Inflammatory macrophage (primary cell): ENCODE data around the gene USP49.
"Not testable (repeated sequence)": the region's sequence is repeated elsewhere in the genome, so short reads cannot be mapped to it uniquely, and the experiment has no call there.

Source experiments
- DNase-seq, 2 donors: peaks; one replicate each; pipeline ENCODE4 v3.0.0-alpha.2; 2020 to 2022

USP49 gene

DNA sequence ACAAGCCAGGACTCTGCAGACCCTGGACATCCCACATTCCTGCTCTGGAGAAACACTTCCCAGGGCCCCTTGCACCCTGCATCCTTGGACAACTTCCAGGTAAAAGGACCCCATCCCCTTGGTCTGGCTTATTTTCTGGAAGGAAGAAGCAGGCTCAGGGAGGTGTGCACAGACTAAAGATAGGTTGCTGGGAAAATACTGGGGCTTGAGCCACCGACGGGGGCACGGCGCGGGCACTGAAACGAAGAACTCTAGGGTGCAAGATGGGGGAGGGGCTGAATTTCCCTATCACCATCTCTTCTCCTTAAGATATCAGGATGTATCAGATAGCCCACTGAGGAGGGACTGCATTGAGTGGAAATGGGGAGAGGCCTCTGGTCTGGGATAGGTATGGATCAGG, 116.3 kb downstream of the USP49 start:
- DNase-seq, result no peak

DNA sequence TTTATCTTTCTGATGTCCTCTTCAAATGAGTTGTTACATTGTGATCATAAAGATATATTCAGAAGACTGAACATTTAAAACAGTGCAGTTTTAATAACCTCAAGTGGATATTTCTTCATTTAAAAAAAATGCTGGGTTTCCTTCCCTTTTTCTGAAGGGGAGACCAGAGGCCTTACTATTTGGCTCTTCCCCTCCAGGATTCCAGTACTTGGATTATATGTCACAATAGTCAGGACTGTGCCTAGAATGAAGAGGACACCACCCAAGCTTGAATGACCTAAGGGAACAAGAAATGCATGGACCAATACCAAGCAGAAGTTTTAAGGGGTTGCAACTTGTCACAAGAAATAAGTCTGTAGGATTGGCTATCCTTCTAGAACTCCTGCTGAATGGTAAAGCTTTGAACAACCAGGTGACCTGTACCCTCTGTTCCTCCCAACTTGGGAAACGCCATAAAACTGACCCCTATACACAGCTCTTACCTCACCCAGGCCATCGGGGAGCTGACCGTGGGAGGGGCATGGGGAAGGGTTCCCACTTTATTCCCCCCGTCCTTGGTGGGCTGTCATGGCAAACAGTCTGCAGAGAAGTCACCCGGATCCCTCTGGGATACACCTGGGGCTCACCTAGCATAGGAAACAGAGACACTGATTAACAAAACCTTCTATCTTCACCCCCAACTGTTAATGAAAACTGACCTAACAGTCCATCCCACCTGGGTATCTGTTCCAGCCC, 117.5 kb downstream of the USP49 start:
- peak; percentile 77 to 93 for DNase-seq

DNA sequence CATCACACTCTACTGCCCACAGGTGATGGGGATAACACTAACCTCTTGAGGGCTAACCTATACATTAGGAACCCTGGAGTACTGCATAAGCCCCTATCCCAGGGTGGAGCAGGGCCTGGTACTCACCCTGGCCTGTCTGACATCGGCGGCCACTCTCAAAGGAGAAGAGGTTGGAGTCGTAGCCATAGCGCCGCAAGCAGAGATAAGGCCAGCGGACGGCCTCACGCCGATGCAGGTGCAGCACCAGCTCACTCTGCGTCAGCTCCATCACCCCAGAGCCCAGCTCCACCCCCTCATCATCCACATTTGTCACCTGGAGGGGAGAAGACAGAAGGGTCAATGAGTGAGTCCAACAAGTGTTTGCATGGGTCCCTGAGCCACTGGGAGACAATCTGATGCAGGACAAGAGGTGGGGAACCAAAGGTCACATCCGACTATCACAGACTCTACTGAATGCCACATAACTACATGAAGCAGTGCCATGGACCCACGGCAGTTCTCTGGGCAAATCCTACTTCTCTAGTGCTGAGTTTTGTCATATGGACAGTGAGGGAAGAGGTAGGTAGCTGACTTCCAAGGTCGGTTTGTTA, 119.8 kb downstream of the USP49 start:
- no peak for DNase-seq

DNA sequence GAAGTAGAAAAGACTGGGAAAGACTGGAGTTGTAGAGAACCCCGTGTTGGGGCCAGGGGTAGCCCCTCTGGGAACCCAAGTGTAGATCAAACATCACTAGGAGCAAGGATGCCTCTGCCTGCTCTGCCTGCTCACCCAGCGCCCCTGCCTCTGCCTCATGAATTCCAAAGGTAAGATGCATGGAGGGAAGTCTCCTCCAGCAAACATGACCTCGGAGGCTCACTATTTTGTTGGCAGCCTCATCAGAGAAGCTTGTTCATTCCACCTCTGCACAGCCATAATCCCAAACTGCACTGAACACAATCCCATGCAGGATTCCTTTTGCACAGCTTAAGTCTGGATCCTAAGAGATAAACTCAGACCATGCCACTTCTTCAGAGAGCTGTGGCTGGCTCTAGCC, 120.3 kb downstream of the USP49 start:
- DNase-seq, result no peak

DNA sequence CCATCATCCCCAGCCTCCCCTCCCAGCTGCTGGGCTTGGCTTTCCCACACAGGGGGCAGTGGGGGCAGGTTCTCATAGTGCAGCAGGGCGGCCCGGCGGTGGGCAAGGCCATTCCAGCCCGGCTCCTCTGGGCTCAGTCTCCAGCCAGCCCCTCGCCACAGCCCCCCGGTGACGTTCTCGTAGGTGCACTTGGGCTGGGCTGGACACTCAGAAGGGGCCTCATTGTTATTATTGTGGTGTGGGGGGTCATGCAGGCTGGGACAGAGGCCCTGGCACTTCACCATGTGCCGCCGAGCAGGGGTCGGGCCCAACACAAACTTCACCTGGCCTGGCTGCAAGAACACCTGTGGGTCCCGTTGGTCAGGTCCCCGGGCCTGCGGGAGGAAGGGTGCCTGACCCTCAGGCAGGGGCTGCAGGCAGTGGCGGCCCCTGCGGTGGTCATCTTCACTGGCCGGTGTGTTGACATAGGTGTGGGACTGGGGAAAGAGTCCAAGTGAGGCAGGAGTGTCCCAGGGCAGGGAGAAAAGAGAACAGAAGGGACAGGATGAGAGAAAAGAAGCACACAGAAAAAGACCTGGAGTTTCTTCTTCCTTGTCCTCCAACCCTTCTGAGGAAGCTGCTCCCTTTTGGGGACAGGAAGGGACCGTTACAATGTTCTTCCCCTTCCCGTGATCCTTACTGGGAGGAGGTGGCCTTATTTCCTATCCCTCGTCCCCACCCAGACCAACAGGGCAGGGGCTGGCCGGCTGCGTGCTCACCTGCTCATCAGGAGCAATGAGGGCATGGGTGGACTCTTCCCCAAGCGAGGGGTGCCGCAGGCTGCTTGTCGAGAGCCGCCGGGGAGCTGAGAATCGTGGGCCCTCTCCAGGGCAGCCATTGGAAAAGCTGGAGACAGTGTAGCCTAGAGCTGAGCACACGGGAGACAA, 123.9 kb downstream of the USP49 start:
- DNase-seq, result no peak

DNA sequence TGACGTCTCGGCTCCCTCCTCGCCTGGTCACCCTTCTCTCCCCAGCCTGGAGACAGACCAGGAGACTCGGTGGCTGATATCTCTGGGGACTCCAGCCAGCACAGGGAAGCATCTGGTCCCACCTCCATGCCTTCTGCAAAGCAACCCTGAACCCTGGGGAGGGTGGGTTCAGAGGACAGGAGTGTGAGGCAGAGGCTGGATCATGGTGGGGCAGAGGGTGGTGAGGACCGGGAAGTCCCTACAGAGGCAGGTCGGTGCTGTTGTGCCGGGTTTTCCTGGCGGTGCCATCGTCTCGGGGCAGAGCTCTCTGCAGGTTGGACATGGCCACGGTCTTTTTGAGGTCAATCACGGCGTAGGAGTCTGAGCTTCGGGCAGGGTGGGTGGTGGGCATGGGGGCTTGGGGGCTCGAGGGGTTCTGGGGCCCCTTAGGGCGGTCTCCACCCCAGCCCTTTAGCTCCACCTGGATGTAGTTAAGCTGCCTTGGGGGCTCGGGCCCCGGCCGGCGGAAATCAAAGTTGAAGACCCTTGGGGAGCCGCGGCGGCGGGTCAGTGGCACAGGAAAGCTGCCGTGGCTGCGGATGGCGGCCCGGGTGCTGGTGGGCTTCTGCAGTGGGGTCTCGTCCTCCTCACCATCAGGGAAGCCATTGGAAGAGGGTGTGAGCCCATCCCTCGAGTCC, 124.7 kb downstream of the USP49 start:
- no peak for DNase-seq

DNA sequence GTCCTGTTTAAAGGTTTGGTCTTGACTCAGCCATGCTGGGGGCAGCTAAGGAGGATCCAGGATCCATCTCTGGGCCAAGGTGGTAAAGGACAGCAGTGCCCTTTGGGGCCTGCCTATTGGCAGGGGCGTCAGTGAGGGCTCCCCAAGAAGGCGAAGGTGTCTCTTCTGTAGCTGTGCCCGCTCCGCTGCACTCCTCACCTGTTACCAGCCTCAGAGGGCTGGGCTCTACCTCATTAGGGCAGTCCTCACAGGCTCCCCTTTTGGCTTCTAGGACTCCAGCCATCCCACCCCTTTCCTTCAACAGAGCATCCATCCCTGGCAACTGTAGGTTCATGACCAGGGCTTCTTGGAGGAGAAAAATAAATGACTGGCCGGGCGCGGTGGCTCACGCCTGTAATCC, 125.8 kb downstream of the USP49 start:
- no peak for DNase-seq

DNA sequence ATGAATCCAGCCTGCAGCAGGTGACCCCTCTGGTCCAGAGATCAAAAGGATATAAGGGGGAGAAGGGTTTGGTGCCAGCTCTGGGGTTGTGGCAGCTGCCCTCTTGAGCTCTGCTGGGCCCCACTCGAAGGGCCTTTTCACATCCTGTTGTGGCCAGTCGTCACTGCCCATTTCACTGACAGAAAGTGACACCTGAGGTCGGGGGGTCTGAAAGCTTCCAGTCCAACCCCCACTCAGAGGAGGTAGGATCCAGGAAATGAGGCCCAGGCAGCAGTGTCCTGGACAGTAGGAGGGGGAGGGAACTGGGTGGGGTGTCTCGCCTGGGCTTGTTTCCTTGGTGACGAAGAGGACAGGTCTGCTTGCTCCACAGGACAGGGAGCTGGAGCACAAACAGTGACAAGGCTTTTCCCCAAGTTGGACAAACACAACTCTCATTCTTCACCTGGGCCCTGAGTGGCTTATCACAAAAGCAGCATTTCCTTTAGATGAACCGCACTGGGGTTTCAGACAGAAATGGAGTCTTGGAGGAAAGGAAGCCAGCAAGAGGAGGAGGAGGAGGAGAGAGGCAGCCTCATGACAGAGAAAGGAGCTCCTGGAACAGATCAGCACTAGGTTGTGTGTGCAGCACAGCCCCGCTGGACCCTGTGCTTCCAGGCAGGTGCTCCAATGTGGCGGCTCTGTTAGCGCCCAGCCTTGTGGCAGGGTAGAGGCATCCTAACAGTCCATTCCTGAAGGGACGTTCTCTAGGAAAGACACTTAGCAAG, 126.4 kb downstream of the USP49 start:
- DNase-seq, result no peak

DNA sequence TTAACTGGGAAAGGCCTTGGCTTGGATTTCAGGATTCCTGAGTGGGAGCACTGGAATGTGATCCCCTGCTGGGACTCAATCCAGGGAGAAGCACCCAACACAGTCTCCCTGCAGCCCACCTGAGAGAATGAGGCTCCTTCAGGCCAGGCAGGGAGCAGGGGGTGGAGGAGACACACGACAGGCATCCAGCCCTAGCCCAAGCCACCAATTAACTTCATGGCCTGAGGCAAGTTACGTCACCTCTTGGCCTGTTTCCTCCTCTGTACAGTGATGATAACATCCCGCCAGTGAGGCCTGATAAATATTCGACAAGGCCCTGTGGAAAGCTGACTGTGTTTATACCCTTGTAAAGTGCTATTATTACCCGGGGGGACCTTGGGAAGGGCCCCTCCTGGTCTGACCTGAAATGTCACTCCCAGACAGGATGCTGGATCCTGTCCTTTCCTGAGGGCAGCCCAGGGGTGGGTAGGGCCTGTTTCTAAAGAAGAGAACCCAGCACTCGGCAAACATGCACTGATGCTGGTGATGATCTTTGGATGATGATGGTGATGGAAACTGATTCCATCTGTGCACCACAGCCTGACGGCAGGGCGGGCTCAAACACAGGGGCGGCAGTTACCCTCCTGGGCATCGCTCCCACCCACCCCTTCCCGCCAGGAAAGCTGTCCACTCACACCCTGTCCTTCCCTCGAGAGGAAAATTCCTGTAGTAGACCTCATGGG, 127.9 kb downstream of the USP49 start:
- peak; percentile 21 to 38 for DNase-seq

DNA sequence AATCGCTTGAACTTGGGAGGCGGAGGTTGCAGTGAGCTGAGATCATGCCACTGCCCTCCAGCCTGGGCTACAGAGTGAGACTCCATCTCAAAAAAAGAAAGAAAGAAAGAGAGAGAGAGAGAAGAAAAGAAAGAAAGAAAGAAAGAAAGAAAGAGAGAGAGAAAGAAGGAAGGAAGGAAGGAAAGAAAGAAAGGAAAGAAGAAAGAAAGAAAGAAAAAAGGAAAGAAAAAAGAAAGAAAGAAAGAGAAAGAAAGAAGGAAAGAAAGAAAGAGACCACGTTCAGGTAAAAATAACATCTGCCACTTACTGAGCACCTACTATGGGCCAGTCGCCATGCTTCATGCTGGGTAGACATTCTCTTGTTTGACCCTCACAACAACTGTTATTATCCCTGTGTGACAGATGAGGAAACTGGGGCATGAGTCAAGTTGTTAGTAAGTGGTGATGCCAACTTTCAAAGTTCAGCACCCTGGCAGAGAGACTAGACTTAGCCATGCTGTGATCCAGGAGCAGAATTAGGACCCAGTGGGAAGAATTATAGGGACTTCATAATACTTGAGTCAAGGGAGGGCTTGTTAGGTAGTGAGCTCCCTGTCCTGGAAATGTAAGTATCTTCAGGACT, 129.0 kb downstream of the USP49 start:
- DNase-seq, result not testable (repeated sequence)

DNA sequence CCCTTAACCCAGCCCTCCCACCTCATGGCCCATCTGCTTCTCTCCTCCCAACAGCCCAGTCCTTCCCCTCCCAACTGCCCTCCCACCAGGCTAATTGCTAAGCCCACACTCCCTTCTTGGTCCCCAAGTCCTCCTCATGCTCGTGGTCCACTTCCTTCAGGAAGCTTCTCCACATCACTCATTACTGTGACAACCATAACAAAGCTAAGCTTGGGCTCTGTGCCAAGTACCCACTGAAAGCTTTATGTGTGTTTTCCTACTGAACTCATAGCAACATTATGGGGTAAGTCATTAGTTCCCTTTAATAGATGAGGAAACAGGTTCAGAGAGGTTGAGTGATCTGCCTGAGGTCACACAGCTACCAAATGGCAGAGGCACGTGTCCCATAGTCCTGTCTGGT, 131.7 kb downstream of the USP49 start:
- DNase-seq, result peak; percentile 72 to 79

DNA sequence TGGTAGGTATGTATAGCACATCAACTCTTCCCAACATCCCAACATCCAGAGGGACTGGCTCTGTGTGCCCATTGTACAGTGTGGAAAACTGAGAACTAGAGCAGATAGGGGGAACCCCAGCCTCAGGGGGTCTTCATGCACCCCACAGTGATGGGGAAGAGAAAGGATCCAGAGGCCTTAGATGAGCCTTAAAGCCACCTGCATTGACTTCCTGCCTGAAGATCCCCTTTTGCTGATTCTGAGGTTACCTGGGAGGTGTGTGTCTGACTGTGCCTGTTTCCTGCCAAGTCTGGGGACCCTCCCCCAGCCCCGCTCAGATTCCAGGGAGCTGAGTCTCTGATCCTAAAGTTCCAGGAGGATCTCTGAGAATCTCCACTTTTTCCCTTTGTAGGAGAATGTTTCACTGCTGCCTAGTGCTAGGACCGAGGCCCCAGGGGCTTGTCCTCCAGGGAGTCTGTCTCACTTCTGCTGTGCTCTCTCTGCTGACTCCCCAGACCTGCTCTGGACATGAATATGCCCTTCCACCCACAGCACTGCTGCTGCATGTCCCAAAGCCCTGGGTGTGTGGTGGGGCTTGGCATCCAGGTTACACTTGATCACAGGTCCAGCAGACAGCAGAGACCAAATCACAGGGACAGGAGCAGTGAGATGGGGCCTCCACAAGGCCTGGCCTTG, 135.1 kb downstream of the USP49 start:
- DNase-seq, result no peak

DNA sequence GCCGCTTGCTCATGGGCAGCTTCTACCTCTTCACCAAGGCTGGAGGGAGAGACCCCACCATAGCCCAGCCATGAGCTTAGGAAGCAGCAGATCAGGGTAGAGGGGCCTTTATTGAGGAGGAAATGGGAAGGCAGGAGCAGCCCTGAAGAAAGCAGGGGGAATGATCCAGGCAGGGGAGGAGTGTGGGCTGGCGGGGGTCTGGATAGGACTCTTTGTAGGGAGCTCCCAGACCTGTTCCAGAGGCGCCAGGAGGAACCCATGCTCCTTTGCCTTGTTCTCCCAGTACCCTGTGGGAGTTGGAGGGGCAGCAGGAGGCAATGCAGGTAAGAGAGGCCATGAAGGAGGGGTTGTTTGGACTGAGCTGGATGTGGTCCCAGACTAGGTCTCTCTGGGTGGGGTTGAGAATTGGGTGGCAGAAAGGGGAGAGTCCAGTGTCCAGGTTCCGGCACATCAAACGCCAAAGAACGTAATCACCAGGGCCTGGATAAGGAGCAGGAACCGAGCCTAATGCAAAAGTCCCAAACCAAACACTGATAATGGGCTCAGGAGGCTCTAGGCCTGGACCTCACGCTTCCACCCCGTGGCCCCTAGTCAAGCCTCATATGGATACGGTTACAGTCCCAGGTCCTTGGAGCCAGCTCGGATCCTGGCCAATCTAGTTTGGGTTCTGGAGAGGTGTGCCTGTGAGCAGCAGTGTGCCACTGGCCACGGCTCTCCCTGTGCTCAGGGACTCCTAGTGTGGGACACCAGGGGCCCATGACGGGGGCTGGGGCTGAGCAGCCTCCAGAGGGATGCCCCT, 135.9 kb downstream of the USP49 start:
- DNase-seq, result no peak

DNA sequence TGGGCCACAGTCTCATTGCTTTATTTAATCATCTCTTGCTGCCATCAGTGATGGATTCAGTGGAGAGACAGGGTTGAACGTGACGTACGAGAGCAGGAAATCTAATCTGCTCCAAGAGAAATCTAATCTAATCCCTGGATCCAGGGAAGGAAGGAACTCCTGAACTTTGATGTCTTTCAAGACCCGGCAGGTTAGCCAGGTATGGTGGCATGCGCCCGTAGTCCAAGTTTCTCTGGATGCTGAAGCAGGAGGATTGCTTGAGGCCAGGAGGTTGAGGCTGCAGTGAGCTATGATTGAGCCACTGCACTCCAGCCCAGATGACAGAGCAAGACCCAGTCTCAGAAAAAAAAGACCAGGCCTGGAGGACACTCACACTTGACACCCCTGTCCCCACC, 136.5 kb downstream of the USP49 start:
- no peak for DNase-seq

DNA sequence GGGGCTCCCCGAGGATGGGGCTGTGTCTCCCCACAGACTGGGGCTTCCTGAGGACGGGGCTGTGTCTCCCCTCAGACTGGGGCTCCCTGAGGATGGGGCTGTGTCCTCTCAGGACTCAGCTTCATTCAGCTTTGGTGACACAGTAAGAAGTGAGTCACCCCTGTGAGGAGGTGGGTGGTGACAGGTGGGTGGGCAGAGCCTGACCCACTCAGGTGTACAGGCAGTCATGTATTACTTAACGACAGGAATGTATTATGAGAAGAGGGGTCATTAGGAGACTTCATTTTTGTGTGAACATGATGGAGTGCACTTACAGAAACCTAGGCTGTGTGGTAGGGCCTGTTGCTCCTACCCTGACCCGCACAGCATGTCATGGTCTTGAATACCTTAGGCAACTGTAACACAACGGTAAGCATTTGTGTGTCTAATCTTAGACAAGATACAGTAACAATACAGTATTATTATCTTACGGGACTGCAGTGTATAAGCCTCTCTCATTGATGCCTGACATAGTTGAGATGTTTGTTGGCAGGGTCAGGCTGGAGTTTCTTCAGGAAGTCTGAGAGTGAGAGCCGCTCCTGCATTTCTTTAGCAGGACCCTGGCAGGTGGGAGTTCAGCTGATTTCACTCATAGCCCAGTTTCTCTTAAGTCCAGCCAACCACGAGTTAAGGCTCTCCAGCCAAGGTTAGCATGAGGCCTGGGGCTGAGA, 137.1 kb downstream of the USP49 start:
- DNase-seq, result no peak

DNA sequence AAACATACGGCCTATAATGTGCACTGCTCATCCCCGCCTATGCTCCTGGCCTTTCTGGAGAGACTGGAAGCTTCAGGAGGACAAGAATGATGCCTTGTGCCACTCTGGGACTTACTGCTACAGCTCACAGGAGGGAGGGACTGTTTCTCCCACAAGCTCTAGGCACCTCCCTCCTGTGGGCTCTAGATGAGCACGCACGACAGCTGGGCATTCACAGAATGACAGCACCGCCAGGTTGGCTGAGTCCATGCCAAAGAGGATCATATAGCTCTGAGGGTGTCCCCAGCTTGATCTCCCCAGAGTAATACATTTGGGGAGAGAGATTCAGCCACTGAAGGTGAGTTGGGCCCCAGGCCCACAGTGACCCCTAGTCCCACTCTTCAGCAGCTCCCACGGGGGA, 137.9 kb downstream of the USP49 start:
- DNase-seq, result no peak

DNA sequence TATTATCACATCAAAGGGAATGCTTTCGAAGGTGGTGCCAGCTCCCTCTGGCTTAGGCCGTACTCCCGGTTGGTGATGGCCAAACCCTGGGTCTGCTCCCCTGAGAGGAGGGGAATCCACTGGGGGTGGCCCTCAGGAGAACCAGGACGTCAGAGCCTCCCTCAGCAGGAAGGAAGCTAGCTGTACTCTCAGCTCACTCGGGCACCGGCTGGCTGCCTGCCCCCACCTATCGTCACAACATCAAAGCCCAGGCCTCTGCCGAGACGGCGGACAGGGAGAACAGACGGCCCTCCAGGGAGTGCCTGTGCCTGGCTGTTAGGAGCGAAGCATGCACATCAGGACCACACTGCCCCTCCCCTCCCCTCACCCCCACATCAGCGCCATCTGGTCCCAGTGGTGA, 138.8 kb downstream of the USP49 start:
- no peak for DNase-seq

DNA sequence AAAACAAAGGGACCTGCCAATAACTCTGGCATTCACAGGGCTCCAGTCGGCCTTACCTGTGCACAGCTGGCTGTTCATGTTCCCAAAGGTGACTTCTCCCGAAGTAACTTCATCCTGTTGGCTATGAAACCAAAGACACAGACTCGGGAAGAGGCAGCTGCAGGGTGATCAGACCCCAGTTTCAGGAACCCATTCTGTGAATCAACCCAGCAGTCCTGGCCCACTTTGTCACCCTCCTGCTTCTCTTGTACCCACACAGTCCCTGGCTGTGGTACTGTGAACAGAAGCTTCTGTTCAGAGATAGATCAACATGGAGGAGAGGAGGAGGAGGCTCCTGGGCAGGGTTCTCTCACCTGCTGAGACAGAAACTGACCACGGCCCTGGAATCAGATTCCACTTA, 139.3 kb downstream of the USP49 start:
- no peak for DNase-seq

DNA sequence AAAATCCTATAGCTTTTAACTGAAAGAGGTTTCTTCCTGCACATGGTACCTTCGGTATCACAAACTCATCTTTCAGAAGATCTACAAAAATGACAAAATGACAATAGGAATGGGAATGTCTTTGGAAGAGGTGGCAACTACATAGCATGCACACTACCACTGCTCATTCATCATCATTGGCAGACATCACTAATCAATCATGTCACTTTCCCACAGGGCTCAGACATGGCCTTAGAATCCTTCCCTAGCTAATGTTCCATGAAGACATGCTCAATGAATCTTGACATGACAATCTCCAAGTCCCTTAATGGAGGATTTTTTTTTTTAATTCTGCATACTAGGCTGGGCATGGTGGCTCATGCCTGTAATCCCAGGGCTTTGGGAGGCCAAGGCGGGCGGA, 144.8 kb downstream of the USP49 start:
- no peak for DNase-seq
